Effector memory CD8-positive, alpha-beta T cell (primary cell): ENCODE measurements around the gene PFKP.
A peak's percentile ranks its signal among the peaks of the same experiment; 100 is the strongest.

ENCODE experiments used
- ATAC-seq: fragments of 150-1000 bp; cut with Tn5 transposase; replicated peaks from 2 replicates; pipeline ENCODE4 v1.10.0; 2021; ENCODE audit warnings: mild to moderate bottlenecking, moderate library complexity
- DNase-seq, 3 experiments: peaks; one replicate each; pipeline ENCODE4 v3.0.0; 2021
- H3K27ac Mint-ChIP-seq, 2 donors: one replicate each; pipeline ENCODE4 v1.8.0; 2022; ENCODE audit warnings: mild to moderate bottlenecking in 2 of 2, mixed read lengths in 2 of 2, moderate library complexity in 2 of 2
- H3K27me3 Mint-ChIP-seq, 2 donors: one replicate each; pipeline ENCODE4 v1.8.0; 2022; ENCODE audit warnings: mixed read lengths in 2 of 2
- H3K36me3 Mint-ChIP-seq: one replicate; pipeline ENCODE4 v1.8.0; 2022; ENCODE audit warnings: mild to moderate bottlenecking, moderate library complexity, mixed read lengths; ENCODE audit not compliant: insufficient read depth
- H3K4me1 Mint-ChIP-seq, 2 donors: one replicate each; pipeline ENCODE4 v1.8.0; 2022; ENCODE audit warnings: low read depth in 2 of 2, mixed read lengths in 2 of 2
- H3K4me3 Mint-ChIP-seq, 2 donors: one replicate each; pipeline ENCODE4 v1.8.0; 2022; ENCODE audit warnings: mild to moderate bottlenecking in 2 of 2, mixed read lengths in 2 of 2, moderate library complexity in 2 of 2
- H3K9me3 Mint-ChIP-seq, 2 donors: one replicate each; pipeline ENCODE4 v1.8.0; 2022; ENCODE audit warnings: mixed read lengths in 2 of 2

PFKP gene

GRCh38 chr10:3068201-3068967, 1.0 kb downstream of the PFKP start:
- Mint-ChIP-seq H3K4me1 (peaks cover 21 to 31% of the 10 kb centered on the region in 2 donors), H3K27me3 (no peaks in the 10 kb centered on the region), H3K27ac (peak overlapping the region; percentile 65 to 91), H3K36me3 (peaks cover 23% of the 10 kb centered on the region), H3K4me3 (peak overlapping the region; percentile 89 to 95), H3K9me3 (no peaks in the 10 kb centered on the region)
- DNase-seq = peak; percentile 17 to 38 (median 25)
- ATAC-seq = peak; percentile 54

DNA sequence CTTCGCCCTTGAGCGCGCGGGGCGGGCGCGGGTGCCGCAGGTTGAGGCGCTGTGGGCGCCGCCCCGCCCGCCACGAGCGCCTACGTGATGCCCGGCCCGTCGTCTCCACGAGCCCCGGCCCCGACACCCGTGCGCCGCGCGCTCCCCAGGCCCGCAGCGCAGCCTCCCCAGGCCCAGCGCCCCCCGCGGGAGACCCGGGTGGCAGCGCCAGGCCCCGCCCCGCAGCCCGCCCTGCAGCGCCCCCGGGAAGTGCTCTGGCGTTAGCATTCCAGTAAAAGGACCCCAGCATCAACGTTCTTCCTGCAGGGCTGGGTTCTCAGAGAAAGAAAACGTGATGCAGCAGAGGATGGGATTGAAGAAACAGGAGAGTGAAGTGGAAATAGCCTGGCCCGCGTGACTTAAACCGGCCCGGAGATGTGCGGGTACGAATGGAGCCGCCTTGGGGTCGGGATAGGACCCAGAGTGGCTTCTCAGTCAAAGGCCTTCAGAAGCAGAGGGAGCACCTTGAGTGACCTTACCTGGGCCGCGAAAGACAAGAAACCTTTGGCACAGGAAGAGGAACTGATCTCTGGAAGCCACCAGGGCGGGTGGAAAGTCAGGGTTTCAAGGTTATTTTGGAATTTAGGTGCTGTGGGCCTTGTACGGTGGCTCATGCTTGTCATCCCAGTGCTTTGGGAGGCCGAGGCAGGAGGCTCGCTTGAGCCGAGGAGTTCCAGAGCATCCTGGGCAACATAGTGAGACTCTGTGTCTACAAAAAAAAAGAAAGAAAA, 1.8 kb downstream of the PFKP start:
- peak in 1 of 3 experiments; percentile 11 for DNase-seq
- H3K9me3 Mint-ChIP-seq = no peaks in the 10 kb centered on the region
- no peaks in the 10 kb centered on the region for H3K27me3 Mint-ChIP-seq
- peak overlapping the region; percentile 35 to 59 for H3K27ac Mint-ChIP-seq
- peak overlapping the region; percentile 89 to 95 for H3K4me3 Mint-ChIP-seq
- peaks cover 24 to 38% of the 10 kb centered on the region in 2 donors for H3K4me1 Mint-ChIP-seq
- peak; percentile 33 for ATAC-seq
- peaks cover 24% of the 10 kb centered on the region for H3K36me3 Mint-ChIP-seq

DNA sequence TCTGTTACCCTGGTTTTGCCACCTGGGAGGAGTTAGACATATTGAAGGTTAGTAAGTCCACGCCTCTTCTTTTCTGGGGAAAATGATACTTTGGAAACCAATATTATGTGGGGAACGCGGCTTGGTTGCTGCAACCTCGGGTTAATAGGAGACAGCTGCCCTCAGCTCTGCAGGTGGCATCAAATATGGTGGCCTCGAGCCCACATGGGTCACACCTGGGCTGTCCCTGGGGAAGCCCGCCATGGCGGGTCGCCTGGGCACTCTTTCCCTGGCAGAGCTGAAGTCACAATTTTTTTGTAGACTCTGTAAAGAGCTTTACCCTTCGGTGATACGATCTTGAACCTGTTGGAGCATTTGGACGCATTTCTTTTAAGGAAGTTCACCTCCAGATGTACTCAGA, 2.5 kb downstream of the PFKP start:
- H3K4me1 Mint-ChIP-seq = peaks cover 32 to 45% of the 10 kb centered on the region in 2 donors
- no peak overlapping the region for H3K27ac Mint-ChIP-seq
- no peaks in the 10 kb centered on the region for H3K9me3 Mint-ChIP-seq
- H3K27me3 Mint-ChIP-seq = no peaks in the 10 kb centered on the region
- DNase-seq (no peak), ATAC-seq (no peak)
- H3K36me3 Mint-ChIP-seq = peaks cover 24% of the 10 kb centered on the region
- peak overlapping the region; percentile 89 to 95 for H3K4me3 Mint-ChIP-seq

DNA sequence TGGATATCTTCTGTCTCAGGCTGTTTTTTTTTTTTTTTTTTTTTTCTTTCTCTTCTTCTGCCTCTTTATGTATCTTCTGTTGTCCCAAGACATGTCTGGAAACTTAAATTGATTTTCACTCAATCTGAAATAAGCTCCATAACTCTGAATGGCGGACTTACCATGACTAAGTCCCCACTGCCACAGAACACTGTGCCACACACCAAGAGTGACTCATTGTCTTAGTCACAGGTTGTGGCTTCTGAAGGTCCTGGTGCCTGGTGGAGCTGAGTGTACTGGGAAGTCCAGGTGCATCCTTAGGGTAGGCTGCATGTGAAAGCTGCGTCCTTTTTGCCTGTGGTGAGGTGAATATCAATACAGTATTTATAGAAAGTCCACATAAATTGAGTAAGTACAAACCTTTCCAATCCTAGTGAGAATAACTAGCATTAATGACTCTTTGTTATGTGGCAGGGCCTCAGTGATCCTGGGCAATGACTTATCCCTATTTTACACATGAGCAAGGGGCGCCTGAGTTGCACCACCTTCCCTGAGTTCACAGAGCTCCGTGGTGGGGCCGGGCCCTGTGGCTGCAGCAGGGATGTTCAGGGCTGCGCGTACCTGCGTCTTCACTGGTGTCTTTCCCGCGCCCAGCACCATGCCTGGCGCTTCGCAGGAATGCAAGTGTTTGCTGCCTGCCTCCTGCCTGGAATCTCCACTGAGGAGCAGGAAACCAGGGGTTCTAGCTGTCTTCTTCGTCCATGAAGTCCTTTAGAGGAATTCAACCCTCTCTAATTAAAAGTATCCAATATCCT, 4.3 kb downstream of the PFKP start:
- Mint-ChIP-seq H3K4me1 (peaks cover 36 to 45% of the 10 kb centered on the region in 2 donors), H3K27ac (peak overlapping the region in 1 of 2 donors; percentile 74), H3K9me3 (no peaks in the 10 kb centered on the region), H3K27me3 (no peaks in the 10 kb centered on the region), H3K36me3 (peaks cover 26% of the 10 kb centered on the region), H3K4me3 (no peak overlapping the region)
- DNase-seq = no peak
- no peak for ATAC-seq

DNA sequence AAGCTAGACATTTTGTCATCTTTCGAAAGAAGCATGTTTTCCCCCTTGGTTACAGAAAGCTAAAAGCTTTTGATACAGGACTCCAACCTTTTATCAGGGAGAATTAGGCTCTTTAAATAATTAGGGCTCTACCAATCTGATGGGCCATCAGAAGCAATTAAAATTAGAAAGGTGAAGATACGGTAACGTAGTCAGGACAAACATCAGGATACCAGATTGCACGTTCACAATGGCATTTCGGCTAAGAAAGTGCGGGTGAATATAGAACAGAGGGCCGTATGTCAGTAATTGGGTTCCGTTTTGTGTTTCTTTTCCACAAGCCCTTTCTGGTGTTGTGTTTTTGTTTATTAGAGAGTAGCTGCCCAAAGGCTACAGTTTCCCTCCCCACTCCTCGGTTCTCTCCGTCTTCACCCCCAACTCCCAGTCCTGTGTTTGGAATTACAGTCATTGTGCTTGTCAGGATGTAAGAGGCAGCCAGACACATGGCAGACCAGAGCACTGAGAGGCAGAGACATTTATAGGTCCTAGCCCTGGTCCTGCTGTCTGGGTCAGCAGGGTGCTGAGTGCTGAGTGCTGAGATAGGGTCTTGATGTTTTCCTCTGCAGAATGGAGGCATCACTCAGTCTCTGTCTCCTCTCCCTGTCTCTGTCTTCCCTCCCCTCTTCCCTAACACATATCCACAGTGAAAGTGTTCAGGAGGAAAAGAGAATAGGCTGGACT, 5.5 kb downstream of the PFKP start:
- Mint-ChIP-seq H3K4me3 (no peak overlapping the region), H3K36me3 (peaks cover 26% of the 10 kb centered on the region), H3K4me1 (peaks cover 40 to 45% of the 10 kb centered on the region in 2 donors), H3K9me3 (no peaks in the 10 kb centered on the region), H3K27ac (peak overlapping the region in 1 of 2 donors; percentile 4), H3K27me3 (no peaks in the 10 kb centered on the region)
- no peak for ATAC-seq
- DNase-seq = no peak

- Mint-ChIP-seq H3K27ac (peak overlapping the region; percentile 83 to 88), H3K9me3 (no peaks in the 10 kb centered on the region), H3K27me3 (no peaks in the 10 kb centered on the region), H3K36me3 (peaks cover 22% of the 10 kb centered on the region), H3K4me3 (no peak overlapping the region), H3K4me1 (peaks cover 41 to 47% of the 10 kb centered on the region in 2 donors)
- ATAC-seq (no peak), DNase-seq (no peak)
Observed at GRCh38 chr10:3074145-3074665, 6.9 kb downstream of the PFKP start.

DNA sequence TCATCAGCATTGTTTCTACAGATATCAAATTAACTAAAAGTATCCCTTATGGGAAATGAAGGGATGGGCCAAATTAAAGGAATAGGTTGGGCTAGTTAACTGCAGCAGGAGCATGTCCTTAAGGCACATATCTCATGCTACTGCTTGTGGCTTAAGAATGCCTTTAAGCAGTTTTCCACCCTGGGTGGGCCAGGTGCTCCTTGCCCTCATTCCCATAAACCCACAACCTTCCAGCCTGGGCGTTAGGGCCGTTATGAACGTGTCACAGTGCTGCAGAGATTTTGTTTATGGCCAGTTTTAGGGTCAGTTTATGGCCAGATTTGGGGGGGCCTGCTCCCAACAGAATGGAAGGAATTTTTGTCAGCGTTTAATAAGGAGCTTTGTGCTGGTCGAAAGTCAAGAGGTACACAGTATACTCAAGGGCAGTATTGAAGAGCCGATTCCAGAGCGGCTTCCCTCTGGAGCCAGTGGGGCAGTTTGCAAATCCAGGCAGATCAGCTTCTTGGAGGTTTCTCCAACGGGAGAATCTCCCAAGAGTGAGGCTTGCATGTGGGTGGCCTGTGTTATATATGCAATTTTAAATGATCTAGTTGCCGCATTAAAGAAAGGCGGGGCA, 7.7 kb downstream of the PFKP start:
- no peak overlapping the region for H3K27ac Mint-ChIP-seq
- no peak overlapping the region for H3K4me3 Mint-ChIP-seq
- DNase-seq = no peak
- H3K9me3 Mint-ChIP-seq = no peaks in the 10 kb centered on the region
- H3K36me3 Mint-ChIP-seq = peaks cover 19% of the 10 kb centered on the region
- H3K27me3 Mint-ChIP-seq = no peaks in the 10 kb centered on the region
- no peak for ATAC-seq
- peaks cover 35 to 42% of the 10 kb centered on the region in 2 donors for H3K4me1 Mint-ChIP-seq

DNA sequence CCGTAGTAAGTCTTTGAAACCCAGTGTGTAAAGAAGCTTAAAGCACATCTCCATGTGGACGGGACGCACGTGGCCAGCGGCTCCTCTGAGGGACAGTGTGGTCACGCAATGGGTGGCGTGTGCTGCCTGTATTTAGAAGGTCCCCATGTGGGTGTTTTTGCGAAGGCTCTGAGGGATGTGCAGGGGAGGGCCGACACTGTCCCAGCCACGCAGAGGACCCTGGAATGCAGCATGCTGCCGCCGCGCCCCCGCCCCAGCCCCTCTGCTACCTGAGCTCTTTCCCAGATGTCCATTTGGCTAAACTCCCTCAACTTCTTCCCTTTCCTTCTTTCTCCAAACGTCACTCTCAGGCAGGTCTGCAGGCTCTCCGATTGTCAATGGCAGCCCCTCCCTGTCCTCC, 8.8 kb downstream of the PFKP start:
- Mint-ChIP-seq H3K27me3 (no peaks in the 10 kb centered on the region), H3K9me3 (no peaks in the 10 kb centered on the region), H3K4me3 (no peak overlapping the region), H3K36me3 (peaks cover 24% of the 10 kb centered on the region), H3K4me1 (peaks cover 33 to 40% of the 10 kb centered on the region in 2 donors), H3K27ac (peak overlapping the region in 1 of 2 donors; percentile 80)
- DNase-seq = no peak
- no peak for ATAC-seq

DNA sequence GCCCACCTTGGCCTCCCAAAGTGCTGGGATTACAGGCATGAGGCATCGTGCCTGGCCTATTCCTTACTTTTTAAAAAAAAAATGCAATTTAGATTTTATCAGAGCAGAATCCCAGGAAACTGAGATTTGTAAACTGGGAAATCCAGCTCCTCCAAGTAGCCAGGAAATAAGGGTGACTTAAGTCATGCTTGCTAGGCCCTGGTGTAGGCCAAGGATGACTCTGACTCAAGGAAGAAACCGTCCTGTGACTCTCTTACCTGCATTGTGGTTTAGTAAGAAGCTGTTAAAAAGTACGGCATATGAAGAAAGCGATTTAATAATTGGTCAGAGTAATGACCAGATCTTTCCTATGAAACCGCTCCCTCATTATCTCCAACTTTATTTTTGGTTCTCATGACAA, 10.2 kb downstream of the PFKP start:
- Mint-ChIP-seq H3K27me3 (no peaks in the 10 kb centered on the region), H3K9me3 (no peaks in the 10 kb centered on the region), H3K4me1 (peaks cover 29 to 33% of the 10 kb centered on the region in 2 donors), H3K4me3 (no peak overlapping the region), H3K27ac (no peak overlapping the region), H3K36me3 (peaks cover 25% of the 10 kb centered on the region)
- no peak for ATAC-seq
- DNase-seq = no peak

GRCh38 chr10:3077940-3078630, 10.7 kb downstream of the PFKP start:
- Mint-ChIP-seq H3K27ac (peak overlapping the region; percentile 35 to 66), H3K27me3 (no peaks in the 10 kb centered on the region)
- DNase-seq = no peak

GRCh38 chr10:3081383-3081981, 14.1 kb downstream of the PFKP start:
- no peaks in the 10 kb centered on the region for H3K27me3 Mint-ChIP-seq
- H3K4me1 Mint-ChIP-seq = peaks cover 17 to 19% of the 10 kb centered on the region in 2 donors
- no peaks in the 10 kb centered on the region for H3K9me3 Mint-ChIP-seq
- no peak overlapping the region for H3K27ac Mint-ChIP-seq
- H3K36me3 Mint-ChIP-seq = peaks cover 26% of the 10 kb centered on the region
- ATAC-seq = no peak
- H3K4me3 Mint-ChIP-seq = no peak overlapping the region
- DNase-seq = no peak

More at GRCh38 chr10:3077940-3078630, 10.7 kb downstream of the PFKP start:
- H3K36me3 Mint-ChIP-seq = peaks cover 27% of the 10 kb centered on the region
- no peaks in the 10 kb centered on the region for H3K9me3 Mint-ChIP-seq
- H3K4me1 Mint-ChIP-seq = peaks cover 28 to 29% of the 10 kb centered on the region in 2 donors
- H3K4me3 Mint-ChIP-seq = no peak overlapping the region
- no peak for ATAC-seq
